Thymus (tissue), 11 donors: Measurements from ENCODE around the gene HOXD9. TPM values are rescaled to one million over a fixed set of nuclear protein-coding genes. Genes with fewer than 3 reads are reported as not detected.
A peak's percentile ranks its signal among the peaks of the same experiment; 100 is the strongest.

ENCODE experiments used
- DNase-seq, 9 donors: peaks; one replicate each; pipeline ENCODE4 v3.0.0-alpha.2; 2013; ENCODE audit warnings: low spot score in 9 of 9, low read depth in 6 of 9, missing footprints in 1 of 9
- H3K27ac ChIP-seq, 2 donors: one replicate each; pipeline ENCODE4 v1.5.1; 2013; ENCODE audit warnings: control low read depth in 1 of 2, low read depth in 1 of 2, low read length in 1 of 2, mild to moderate bottlenecking in 1 of 2, moderate library complexity in 1 of 2
- H3K27me3 ChIP-seq, 2 donors: one replicate each; pipeline ENCODE4 v1.5.1; 2013; ENCODE audit warnings: low read length in 1 of 2; ENCODE audit not compliant: control insufficient read depth in 2 of 2, insufficient read depth in 1 of 2
- H3K36me3 ChIP-seq, 2 donors: one replicate each; pipeline ENCODE4 v1.5.1; 2013; ENCODE audit warnings: low read length in 1 of 2, mild to moderate bottlenecking in 1 of 2, moderate library complexity in 1 of 2; ENCODE audit not compliant: control insufficient read depth in 2 of 2, insufficient read depth in 2 of 2
- H3K4me1 ChIP-seq, 2 donors: one replicate each; pipeline ENCODE4 v1.5.1; 2013; ENCODE audit warnings: low read length in 2 of 2; ENCODE audit not compliant: control insufficient read depth in 2 of 2, insufficient read depth in 2 of 2
- H3K4me3 ChIP-seq, 2 donors: one replicate each; pipeline ENCODE4 v1.5.1; 2013; ENCODE audit warnings: low read length in 2 of 2, control low read depth in 1 of 2, mild to moderate bottlenecking in 1 of 2
- H3K9me3 ChIP-seq, 2 donors: one replicate each; pipeline ENCODE4 v1.5.1; 2013; ENCODE audit warnings: low read length in 1 of 2, mild to moderate bottlenecking in 1 of 2; ENCODE audit not compliant: control insufficient read depth in 2 of 2, insufficient read depth in 1 of 2
- WGBS: extraction: QIAGEN DNeasy Blood & Tissue Kit; methylation state at CpG from one replicate; pipeline ENCODE4 v1.1.7; 2013; 5-methylcytosine and 5-hydroxymethylcytosine counted together
- polyA plus RNA-seq: library from polyadenylated mRNA; stranded (reverse); fragments of 200-250 nt; gene quantifications from one replicate; pipeline ENCODE4 v1.2.3, GENCODE V29; 2013
- total RNA-seq: library from RNA; stranded (reverse); fragments of 120-200 nt; gene quantifications from one replicate; pipeline ENCODE4 v1.2.4, GENCODE V29; 2013
- donor health status: healthy.

HOXD9 gene
- total and polyA plus RNA-seq, 2 donors: 0.14 to 1.8 TPM

DNA sequence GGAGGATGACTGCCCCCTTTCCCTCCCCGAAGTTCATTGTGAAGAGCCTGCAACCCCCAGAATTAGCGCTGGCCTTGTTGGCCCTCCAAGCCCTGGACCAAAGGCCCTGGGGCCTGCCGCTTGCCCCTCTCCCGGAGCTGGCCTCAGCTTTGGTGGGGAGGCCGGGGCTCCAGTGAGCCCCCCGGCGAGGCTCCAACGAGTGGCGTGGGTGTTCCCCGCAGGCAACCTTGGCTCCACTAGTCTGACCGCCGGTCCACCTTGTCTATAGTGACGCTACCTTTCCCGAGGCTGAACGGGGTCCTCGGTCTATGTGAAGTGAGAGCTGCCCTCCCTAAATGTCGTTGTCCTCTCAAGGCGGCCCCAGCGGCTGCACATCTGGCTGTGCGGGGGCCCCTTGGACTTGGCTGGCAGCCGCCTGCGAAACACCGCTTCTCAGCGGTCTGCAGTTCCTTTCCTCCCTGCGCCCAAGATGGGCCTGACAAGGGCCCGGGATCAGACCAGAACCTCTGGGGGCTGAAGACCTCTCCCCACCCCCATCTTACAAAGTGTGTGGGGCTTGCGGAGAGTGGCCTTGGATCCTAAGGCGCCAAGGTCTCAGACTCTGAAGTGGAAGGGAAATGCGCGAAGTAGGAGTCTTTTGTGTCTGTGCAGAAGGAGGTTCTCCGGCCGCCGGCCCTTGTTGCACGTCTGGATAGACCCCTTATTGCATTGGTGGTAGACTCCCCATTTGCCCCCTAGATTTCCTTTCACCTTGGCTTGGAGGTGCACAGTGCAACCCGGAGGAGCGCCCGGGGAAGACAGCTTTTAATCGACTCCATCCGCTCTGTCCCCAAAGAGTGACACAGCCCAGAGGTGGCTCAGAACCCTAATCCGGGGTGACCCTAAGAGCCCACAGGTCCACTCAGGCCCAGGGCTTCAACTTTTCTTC is 9.9 kb upstream of the HOXD9 start:
- Histone ChIP-seq H3K27ac (no peak overlapping the region), H3K36me3 (no peaks in the 10 kb centered on the region), H3K27me3 (peaks cover 89 to 100% of the 10 kb centered on the region in 2 donors), H3K9me3 (peaks cover 0 to 11% of the 10 kb centered on the region in 2 donors), H3K4me1 (no peaks in the 10 kb centered on the region), H3K4me3 (no peak overlapping the region)
- WGBS: 9% methylated on average over 40 of the region's 40 CpGs
- no peak for DNase-seq

GRCh38 chr2:176114120-176114929 is 8.2 kb upstream of the HOXD9 start:
- Histone ChIP-seq H3K4me1 (peaks cover 0 to 3% of the 10 kb centered on the region in 2 donors), H3K9me3 (peaks cover 0 to 11% of the 10 kb centered on the region in 2 donors), H3K36me3 (no peaks in the 10 kb centered on the region), H3K4me3 (no peak overlapping the region), H3K27ac (no peak overlapping the region), H3K27me3 (peaks cover 88 to 100% of the 10 kb centered on the region in 2 donors)
- 14% methylated on average over 26 of the region's 26 CpGs for WGBS
- no peak for DNase-seq

- 13% methylated on average over 16 of the region's 16 CpGs for WGBS
- Histone ChIP-seq H3K9me3 (peaks cover 0 to 11% of the 10 kb centered on the region in 2 donors), H3K27ac (no peak overlapping the region), H3K27me3 (peaks cover 88 to 100% of the 10 kb centered on the region in 2 donors), H3K36me3 (no peaks in the 10 kb centered on the region), H3K4me3 (no peak overlapping the region), H3K4me1 (peaks cover 0 to 3% of the 10 kb centered on the region in 2 donors)
- DNase-seq: no peak
Measured at GRCh38 chr2:176114930-176115625, 7.4 kb upstream of the HOXD9 start.

- H3K27me3 ChIP-seq: peaks cover 91 to 100% of the 10 kb centered on the region in 2 donors
- peaks cover 0 to 3% of the 10 kb centered on the region in 2 donors for H3K4me1 ChIP-seq
- H3K4me3 ChIP-seq: no peak within 1 kb of the TSS
- H3K36me3 ChIP-seq: no peaks in the 10 kb centered on the region
- DNase-seq: no peak
- peaks cover 0 to 11% of the 10 kb centered on the region in 2 donors for H3K9me3 ChIP-seq
- WGBS: 10% methylated on average over 66 of the region's 66 CpGs
- H3K27ac ChIP-seq: no peak within 1 kb of the TSS
Measured at GRCh38 chr2:176115883-176116813, 6.4 kb upstream of the HOXD9 start, which contains the start of gene HOXD10. TSS of gene HOXD10 (plus strand) at chr2:176116778. CDS start at chr2:176116834, 56 bp downstream.

GRCh38 chr2:176117162-176117822 is 5.2 kb upstream of the HOXD9 start:
- Histone ChIP-seq H3K4me1 (peaks cover 0 to 3% of the 10 kb centered on the region in 2 donors), H3K4me3 (no peak overlapping the region), H3K36me3 (no peaks in the 10 kb centered on the region), H3K27me3 (peaks cover 91 to 100% of the 10 kb centered on the region in 2 donors), H3K9me3 (peaks cover 0 to 16% of the 10 kb centered on the region in 2 donors), H3K27ac (no peak overlapping the region)
- 22% methylated on average over 40 of the region's 40 CpGs for WGBS
- DNase-seq: no peak

GRCh38 chr2:176117823-176118371 is 4.6 kb upstream of the HOXD9 start:
- no peak overlapping the region for H3K4me3 ChIP-seq
- H3K4me1 ChIP-seq: peaks cover 3 to 9% of the 10 kb centered on the region in 2 donors
- H3K9me3 ChIP-seq: peaks cover 0 to 19% of the 10 kb centered on the region in 2 donors
- DNase-seq: no peak
- peaks cover 91 to 100% of the 10 kb centered on the region in 2 donors for H3K27me3 ChIP-seq
- WGBS: 12% methylated on average over 11 of the region's 11 CpGs
- no peak overlapping the region for H3K27ac ChIP-seq
- H3K36me3 ChIP-seq: no peaks in the 10 kb centered on the region

GRCh38 chr2:176118601-176119339 is 3.7 kb upstream of the HOXD9 start:
- whole genome bisulfite sequencing: 11% methylated on average over 24 of the region's 24 CpGs
- peaks cover 91 to 100% of the 10 kb centered on the region in 2 donors for H3K27me3 ChIP-seq

More at GRCh38 chr2:176118601-176119339, 3.7 kb upstream of the HOXD9 start:
- peak in 2 of 9 donors; percentile 42 to 55 for DNase-seq
- Histone ChIP-seq H3K4me3 (no peak overlapping the region), H3K4me1 (peaks cover 4 to 9% of the 10 kb centered on the region in 2 donors), H3K27ac (no peak overlapping the region), H3K36me3 (no peaks in the 10 kb centered on the region), H3K9me3 (peaks cover 0 to 19% of the 10 kb centered on the region in 2 donors)
